GM21526 (cell line): Measurements from ENCODE around the gene SPESP1.

ENCODE experiments used
- ATAC-seq: cut with Tn5 transposase; IDR thresholded peaks from one replicate; pipeline ENCODE4 v1.9.1; 2021; ENCODE audit warnings: moderate library complexity; ENCODE audit not compliant: unreplicated experiment, low FRiP score

Gene SPESP1

GRCh38 chr15:68930268-68931022 is at the start of gene SPESP1:
Gene SPESP1, plus strand, starts transcription at chr15:68930525. Its CDS starts 129 bp downstream, at chr15:68930654.
- no peak for ATAC-seq

GRCh38 chr15:68885070-68885469 is 45.3 kb upstream of the SPESP1 start:
- ATAC-seq: no peak

- ATAC-seq: no peak
Observed at GRCh38 chr15:68887120-68887519, 43.2 kb upstream of the SPESP1 start.

GRCh38 chr15:68887819-68888218 is 42.5 kb upstream of the SPESP1 start:
- no peak for ATAC-seq

GRCh38 chr15:68888419-68888818 is 41.9 kb upstream of the SPESP1 start:
- no peak for ATAC-seq

GRCh38 chr15:68894208-68894607 is 36.1 kb upstream of the SPESP1 start:
- no peak for ATAC-seq

GRCh38 chr15:68896178-68896577 is 34.1 kb upstream of the SPESP1 start:
- no peak for ATAC-seq

- ATAC-seq: no peak
Observed at GRCh38 chr15:68897016-68897415, 33.3 kb upstream of the SPESP1 start.

- no peak for ATAC-seq
Observed at GRCh38 chr15:68900027-68900426, 30.3 kb upstream of the SPESP1 start.

- no peak for ATAC-seq
Observed at GRCh38 chr15:68907396-68907923, 22.9 kb upstream of the SPESP1 start.

GRCh38 chr15:68909601-68910100 is 20.7 kb upstream of the SPESP1 start:
- no peak for ATAC-seq

- ATAC-seq: no peak
Observed at GRCh38 chr15:68910341-68910740, 20.0 kb upstream of the SPESP1 start.

- ATAC-seq: no peak
Observed at GRCh38 chr15:68910816-68911215, 19.5 kb upstream of the SPESP1 start.

GRCh38 chr15:68921926-68922325 is 8.4 kb upstream of the SPESP1 start:
- no peak for ATAC-seq

- ATAC-seq: no peak
Observed at GRCh38 chr15:68924866-68925560, 5.3 kb upstream of the SPESP1 start.

- ATAC-seq: no peak
Observed at GRCh38 chr15:68933001-68933400, 2.7 kb downstream of the SPESP1 start.

GRCh38 chr15:68934341-68934740 is 4.0 kb downstream of the SPESP1 start:
- ATAC-seq: no peak

GRCh38 chr15:68935400-68935937 is 5.1 kb downstream of the SPESP1 start:
- ATAC-seq: no peak

- no peak for ATAC-seq
Observed at GRCh38 chr15:68939501-68939900, 9.2 kb downstream of the SPESP1 start.

- ATAC-seq: no peak
Observed at GRCh38 chr15:68951813-68952212, 21.5 kb downstream of the SPESP1 start.

- ATAC-seq: no peak
Observed at GRCh38 chr15:68957696-68958095, 27.4 kb downstream of the SPESP1 start.
